ACHN (cell line): ENCODE results near the gene GOLGA6L22.
"Not testable (repeated sequence)": the region's sequence is repeated elsewhere in the genome, so short reads cannot be mapped to it uniquely, and the experiment has no call there.

Experiments used
- DNase-seq: peaks from one replicate; pipeline ENCODE4 v3.0.0-alpha.2; 2015
- in situ Hi-C: cut with HindIII; loops from 2 replicates; pipeline ENCODE4 v1.10.0; 2017; ENCODE audit warnings: low sequenced_read_pairs, low pct_ligation_motif_present, low pct_unique_long_range_greater_than_20kb

Gene GOLGA6L22

DNA sequence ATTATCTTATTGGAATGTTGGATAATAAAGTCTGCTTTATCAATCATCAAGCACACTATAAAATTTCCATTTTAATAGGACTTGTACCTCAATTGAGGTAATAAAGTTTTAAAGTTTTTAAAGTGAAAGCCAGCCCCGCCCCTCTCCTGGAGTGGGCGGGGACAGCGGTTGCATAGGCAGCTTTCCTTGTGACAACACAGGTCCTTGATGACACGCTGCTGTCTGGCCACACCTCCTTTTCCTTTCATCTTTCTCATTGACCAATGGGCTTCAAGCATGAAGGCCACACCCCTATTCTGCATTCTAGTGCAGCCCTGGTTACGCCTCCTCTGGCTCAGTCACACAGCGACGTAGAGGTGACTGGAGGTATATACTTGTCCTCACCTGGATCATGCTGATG lies at the start of gene GOLGA6L22:
TSS of gene GOLGA6L22 (plus strand) at position 301 of the 400 bp plus-strand sequence. CDS start at position 392, 91 bp downstream.
- in situ Hi-C loops = not testable (repeated sequence)

DNA sequence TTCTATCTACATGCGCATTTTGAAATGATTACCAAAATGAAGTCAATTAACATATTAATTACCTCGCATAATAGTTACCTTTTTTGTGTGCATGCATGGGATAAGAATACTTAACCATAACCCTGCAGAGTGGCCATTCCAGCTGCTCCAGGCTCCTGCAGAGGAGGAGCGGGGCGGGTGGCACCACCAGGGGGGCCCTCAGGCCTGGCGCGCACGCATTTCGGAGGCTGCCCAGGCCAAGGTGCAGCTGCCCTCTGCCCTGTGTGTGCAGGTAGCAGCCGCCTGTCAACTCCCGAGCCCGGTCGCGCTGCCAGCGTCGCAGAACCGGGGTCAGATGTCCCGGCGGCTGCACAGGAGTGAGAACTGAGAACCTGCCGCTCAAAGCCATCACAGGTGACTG lies 41.4 kb upstream of the GOLGA6L22 start:
- DNase-seq, in situ Hi-C loops: not testable (repeated sequence)

More for the DNA sequence above, at the start of gene GOLGA6L22:
- DNase-seq = not testable (repeated sequence)

DNA sequence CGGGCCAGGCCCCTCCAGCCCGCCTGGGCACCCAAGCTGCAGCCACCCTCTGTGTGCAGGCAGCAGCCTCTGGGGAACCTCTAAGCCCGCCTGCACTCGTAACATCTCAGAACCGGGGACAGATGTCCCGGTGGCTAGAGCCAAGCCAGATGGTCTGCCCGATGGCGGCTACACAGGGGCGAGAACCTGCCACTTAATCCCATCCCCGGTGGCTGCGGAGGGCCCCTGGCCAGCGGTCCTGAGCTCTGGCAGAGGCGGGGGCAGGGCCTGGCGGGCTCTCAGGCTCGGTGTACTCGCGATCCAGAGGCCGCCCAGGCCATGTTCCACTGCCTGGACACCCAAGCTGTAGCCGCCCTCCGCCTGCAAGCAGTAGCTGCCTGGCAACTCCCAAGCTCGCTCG lies 40.9 kb upstream of the GOLGA6L22 start:
- in situ Hi-C loops, DNase-seq: not testable (repeated sequence)

DNA sequence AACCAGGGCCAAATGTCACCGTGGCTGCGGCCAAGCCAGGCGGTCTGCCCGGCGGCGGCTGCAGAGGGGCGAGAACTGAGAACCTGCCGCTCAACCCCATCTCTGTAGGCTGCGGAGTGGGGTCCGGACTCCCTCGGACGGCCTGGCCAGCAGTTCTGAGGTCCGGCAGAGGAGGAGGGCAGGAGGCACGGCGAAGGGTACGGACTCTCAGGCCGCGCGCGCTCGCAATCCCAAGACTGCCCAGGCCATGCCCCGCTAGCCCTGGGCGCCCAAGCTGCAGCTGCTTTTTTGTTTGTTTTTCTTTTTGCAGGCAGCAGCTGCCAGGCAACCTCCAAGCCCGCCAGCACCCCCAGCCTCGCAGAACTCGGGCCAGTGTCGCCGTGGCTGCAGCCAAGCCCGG lies 40.5 kb upstream of the GOLGA6L22 start:
- DNase-seq, in situ Hi-C loops: not testable (repeated sequence)

DNA sequence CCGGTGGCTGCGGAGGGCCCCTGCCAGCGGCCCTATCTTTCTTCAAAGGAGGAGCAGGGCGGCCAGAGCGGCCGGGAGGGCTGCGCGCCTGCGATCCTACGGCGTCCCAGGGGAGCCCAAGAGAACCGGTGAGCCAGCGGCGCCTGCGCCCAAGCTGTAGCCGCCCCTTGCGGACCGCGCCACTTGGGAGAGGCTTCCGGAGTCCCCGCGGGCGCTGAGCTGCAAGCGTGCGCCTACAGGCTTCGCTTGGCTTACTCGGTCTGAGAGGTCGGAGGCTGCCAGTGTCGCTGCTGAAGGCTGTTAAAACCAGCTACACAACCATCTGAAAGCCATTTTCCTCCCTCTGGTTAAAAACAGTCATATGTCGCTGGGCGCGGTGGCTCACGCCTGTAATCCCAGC lies 40.0 kb upstream of the GOLGA6L22 start:
- in situ Hi-C loops, DNase-seq: not testable (repeated sequence)

GRCh38 chr15:22420340-22420739 lies 38.4 kb upstream of the GOLGA6L22 start:
- DNase-seq, in situ Hi-C loops: not testable (repeated sequence)

DNA sequence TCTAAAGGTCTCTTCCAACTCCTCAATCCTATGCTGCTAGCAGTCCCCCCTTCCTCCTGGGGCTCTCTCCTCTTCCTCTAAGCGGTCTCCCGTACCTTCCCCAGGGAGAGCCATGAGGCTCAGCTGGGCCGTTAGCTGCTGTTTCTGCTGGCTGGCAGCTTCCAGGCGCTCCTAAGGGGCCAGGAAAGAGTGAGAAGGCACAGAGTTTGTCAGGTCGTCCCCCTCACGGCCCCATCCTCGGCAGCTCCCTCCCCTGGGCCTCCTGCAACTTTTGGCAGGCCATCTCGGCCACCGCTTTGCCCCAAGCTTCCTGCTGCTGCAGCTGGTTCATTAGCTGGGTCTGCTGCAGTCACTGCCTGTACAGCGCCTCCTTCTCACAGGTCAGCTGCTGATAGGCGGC lies 29.3 kb upstream of the GOLGA6L22 start:
- DNase-seq, in situ Hi-C loops: not testable (repeated sequence)

DNA sequence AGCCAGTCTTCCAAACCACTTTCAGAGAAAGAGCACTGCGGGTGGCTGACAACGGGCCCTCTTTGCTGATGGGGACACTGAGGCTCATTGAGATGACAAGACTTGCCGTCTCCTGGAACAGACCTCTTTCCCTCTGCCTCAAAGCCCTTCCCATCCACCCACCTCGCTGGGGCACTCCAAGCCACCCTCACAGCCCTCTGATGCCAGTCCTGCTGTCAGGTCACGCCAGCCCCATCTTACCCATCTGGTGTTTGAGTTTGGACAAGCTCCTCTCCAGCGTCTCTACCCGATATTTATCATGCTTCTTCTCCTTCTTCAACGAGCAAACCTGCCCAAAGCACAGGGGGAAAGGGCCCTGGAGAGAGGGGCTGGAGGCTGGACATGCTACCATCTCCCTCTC lies 27.0 kb upstream of the GOLGA6L22 start:
- DNase-seq, in situ Hi-C loops: not testable (repeated sequence)

- in situ Hi-C loops = not testable (repeated sequence)
- DNase-seq = peak; percentile 55
Measured at GRCh38 chr15:22494490-22495113, 35.9 kb downstream of the GOLGA6L22 start.

GRCh38 chr15:22497200-22497599 lies 38.5 kb downstream of the GOLGA6L22 start:
- DNase-seq, in situ Hi-C loops: not testable (repeated sequence)

DNA sequence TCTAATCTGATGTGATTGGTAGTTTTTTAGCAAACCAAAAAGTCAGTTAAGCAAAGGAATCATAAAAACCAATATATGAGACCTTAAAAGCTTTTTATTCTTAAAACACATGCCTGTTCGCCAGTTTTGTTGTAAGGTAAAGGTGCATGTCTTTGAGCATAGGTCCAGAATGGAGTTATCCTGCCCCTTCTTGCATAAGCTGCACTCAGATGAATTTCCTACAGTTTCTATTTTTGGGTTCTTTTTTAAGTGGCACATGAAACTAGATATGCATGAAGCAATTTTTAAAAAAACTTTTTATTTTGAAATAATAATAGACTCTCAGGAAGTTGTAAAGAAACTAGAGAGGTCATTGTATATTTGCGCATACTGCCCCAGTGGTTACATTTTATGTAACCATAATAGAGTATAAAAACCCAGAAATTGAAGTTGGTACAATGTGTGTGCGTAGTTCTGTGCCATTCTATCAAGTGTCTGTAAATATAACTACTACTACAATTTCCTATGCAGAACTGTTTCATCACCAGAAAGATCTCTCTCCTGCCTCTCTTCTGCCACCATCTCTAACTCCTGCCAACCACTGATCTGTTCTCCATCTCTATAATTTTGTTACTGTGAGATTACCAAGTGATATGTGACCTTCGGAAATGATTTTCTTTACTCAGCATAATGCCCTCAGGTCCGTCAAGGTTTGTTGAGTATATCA lies 39.7 kb downstream of the GOLGA6L22 start:
- DNase-seq, in situ Hi-C loops: not testable (repeated sequence)

GRCh38 chr15:22502272-22502671 lies 43.6 kb downstream of the GOLGA6L22 start:
- DNase-seq, in situ Hi-C loops: not testable (repeated sequence)

DNA sequence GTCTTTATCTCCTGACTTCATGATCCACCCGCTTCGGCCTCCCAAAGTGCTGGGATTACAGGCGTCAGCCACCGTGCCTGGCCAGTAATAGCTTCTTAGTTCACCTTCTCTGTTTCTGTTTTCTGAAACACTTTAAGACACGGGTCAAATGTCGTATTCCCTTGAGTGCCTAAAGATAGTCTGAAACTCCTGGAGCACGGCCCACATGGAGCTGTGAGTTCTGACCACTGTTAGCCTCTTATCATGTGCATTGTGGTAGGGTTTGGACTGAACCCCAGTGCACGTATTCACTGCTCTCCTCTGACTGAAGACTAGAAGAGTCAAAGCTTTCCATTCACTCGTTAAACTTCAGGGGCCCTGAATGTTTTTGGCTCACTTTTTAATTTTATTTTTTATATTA lies 48.3 kb downstream of the GOLGA6L22 start:
- in situ Hi-C loops, DNase-seq: not testable (repeated sequence)

GRCh38 chr15:22516140-22516539 lies 57.4 kb downstream of the GOLGA6L22 start:
- DNase-seq, in situ Hi-C loops: not testable (repeated sequence)
